Left lung (tissue), 10 donors: ENCODE results near the gene G6PC2. TPM values are rescaled to one million over a fixed set of nuclear protein-coding genes. Genes with fewer than 3 reads are reported as not detected.
"Not testable (repeated sequence)": the region's sequence is repeated elsewhere in the genome, so short reads cannot be mapped to it uniquely, and the experiment has no call there.

Source experiments
- ATAC-seq: fragments of 200-7000 bp; cut with Tn5 transposase; one replicate; pipeline ENCODE4 v1.9.1; 2020; ENCODE audit warnings: moderate library complexity
- DNase-seq, 4 donors: peaks; one replicate each; pipeline ENCODE4 v3.0.0-alpha.2; 2013 to 2020
- H3K27ac ChIP-seq, 2 donors: fragments of 200-600 bp; sonication (generic) in 1 of 2; one replicate each; pipeline versions ENCODE4 v1.5.0 to v1.8.0; 2020 to 2021
- H3K27me3 ChIP-seq, 2 donors: fragments of 200-600 bp; sonication (generic) in 1 of 2; one replicate each; pipeline versions ENCODE4 v1.5.0 to v1.8.0; 2020 to 2021
- H3K36me3 ChIP-seq, 2 donors: fragments of 200-600 bp; sonication (generic) in 1 of 2; one replicate each; pipeline versions ENCODE4 v1.5.0 to v1.8.0; 2020 to 2021
- H3K4me1 ChIP-seq, 2 donors: fragments of 200-600 bp; one replicate each; pipeline ENCODE4 v1.8.0; 2021
- H3K4me3 ChIP-seq, 2 donors: fragments of 200-600 bp; sonication (generic) in 1 of 2; one replicate each; pipeline versions ENCODE4 v1.5.0 to v1.8.0; 2020 to 2021; ENCODE audit warnings: mild to moderate bottlenecking in 1 of 2
- H3K9me3 ChIP-seq, 2 donors: fragments of 200-600 bp; sonication (generic) in 1 of 2; one replicate each; pipeline versions ENCODE4 v1.5.0 to v1.8.0; 2020 to 2021
- CTCF ChIP-seq, 2 donors: fragments of 200-600 bp; sonication (generic) in 1 of 2; IDR thresholded peaks; one replicate each; pipeline versions ENCODE4 v1.5.0 to v1.8.0; 2021; ENCODE audit warnings: antibody characterized with exemption in 2 of 2
- intact Hi-C, 2 donors: fragments of 100-400 bp; cut with DNase I; formaldehyde crosslinking; loops; one replicate each; pipeline versions ENCODE4 v1.11.2 to v1.14.2; 2022
- polyA plus RNA-seq, 6 donors: library from polyadenylated mRNA; unstranded; fragments of 120-200 nt; gene quantifications; one replicate each; pipeline ENCODE4 v1.2.1, GENCODE V29; 2013; ENCODE audit not compliant: insufficient read length in 6 of 6
- total RNA-seq, 2 donors: library from RNA; stranded (reverse); fragmentation: NEBNext Ultra II Directional; extraction: Animal tissue kit (Norgen Biotek cat#: 25700); gene quantifications; one replicate each; pipeline ENCODE4 v1.2.1, GENCODE V29; 2021
- donor health status: DM: no; HTN: yes; CAD: no.
- donor health status: DM: no; HTN: no; CAD: no.

Gene G6PC2
- total and polyA plus RNA-seq, 8 donors, result 0.09 TPM; not detected in 7

- Histone ChIP-seq H3K27ac (no peak overlapping the region), H3K9me3 (no peaks in the 10 kb centered on the region), H3K36me3 (no peaks in the 10 kb centered on the region), H3K4me1 (no peaks in the 10 kb centered on the region), H3K27me3 (peaks cover 0 to 12% of the 10 kb centered on the region in 2 donors), H3K4me3 (no peak overlapping the region)
- DNase-seq (no peak), ATAC-seq (no peak)
- intact Hi-C loops, result no loop called here
- TF ChIP-seq CTCF (IDR thresholded peaks at IDR 0.05), result no peak
These were observed 25.7 kb downstream of the G6PC2 start for GRCh38 chr2:168926621-168927386.

GRCh38 chr2:168928113-168928831 lies 27.2 kb downstream of the G6PC2 start:
- TF ChIP-seq CTCF (IDR thresholded peaks at IDR 0.05), result no peak
- Histone ChIP-seq H3K4me1 (no peaks in the 10 kb centered on the region), H3K27ac (no peak overlapping the region), H3K36me3 (no peaks in the 10 kb centered on the region), H3K9me3 (no peaks in the 10 kb centered on the region), H3K4me3 (no peak overlapping the region), H3K27me3 (peaks cover 0 to 12% of the 10 kb centered on the region in 2 donors)
- DNase-seq (no peak), ATAC-seq (peak; percentile 62)
- intact Hi-C loops, result no loop called here

- intact Hi-C loops, result no loop called here
These were observed 27.9 kb downstream of the G6PC2 start for GRCh38 chr2:168929031-168929430.

GRCh38 chr2:168930242-168930641 lies 29.2 kb downstream of the G6PC2 start:
- peaks cover 0 to 12% of the 10 kb centered on the region in 2 donors for H3K27me3 ChIP-seq
- no peak for TF ChIP-seq CTCF (IDR thresholded peaks at IDR 0.05)
- no peak overlapping the region for H3K4me3 ChIP-seq
- no peak overlapping the region for H3K27ac ChIP-seq
- DNase-seq, result no peak
- H3K4me1 ChIP-seq, result no peaks in the 10 kb centered on the region
- intact Hi-C loops, result no loop called here
- no peak for ATAC-seq
- no peaks in the 10 kb centered on the region for H3K36me3 ChIP-seq
- H3K9me3 ChIP-seq, result no peaks in the 10 kb centered on the region

More at GRCh38 chr2:168929031-168929430, 27.9 kb downstream of the G6PC2 start:
- Histone ChIP-seq H3K9me3 (no peaks in the 10 kb centered on the region), H3K4me1 (no peaks in the 10 kb centered on the region), H3K4me3 (no peak overlapping the region), H3K27ac (no peak overlapping the region), H3K36me3 (no peaks in the 10 kb centered on the region), H3K27me3 (peaks cover 0 to 12% of the 10 kb centered on the region in 2 donors)
- TF ChIP-seq CTCF (IDR thresholded peaks at IDR 0.05), result no peak
- ATAC-seq (no peak), DNase-seq (no peak)

GRCh38 chr2:168932174-168932573 lies 31.1 kb downstream of the G6PC2 start:
- ATAC-seq, intact Hi-C loops, H3K9me3 ChIP-seq, DNase-seq, H3K4me3 ChIP-seq, H3K4me1 ChIP-seq, H3K36me3 ChIP-seq, H3K27ac ChIP-seq: not testable (repeated sequence)
- H3K27me3 ChIP-seq, result peaks cover 0 to 12% of the 10 kb centered on the region in 2 donors
